SU-DHL-6 (cell line): ENCODE measurements around the gene MSANTD4.
"Not testable (repeated sequence)": the region's sequence is repeated elsewhere in the genome, so short reads cannot be mapped to it uniquely, and the experiment has no call there.

ENCODE experiments used
- H2AFZ ChIP-seq: fragments of 200-600 bp; sonication (generic); 2 replicates; pipeline ENCODE4 v1.6.1; 2014; ENCODE audit warnings: low read depth, mild to moderate bottlenecking, moderate library complexity, mixed read lengths, antibody characterized with exemption, low read length; ENCODE audit not compliant: severe bottlenecking
- H3F3A ChIP-seq: fragments of 200-600 bp; shearing (Covaris generic); 2 replicates; pipeline ENCODE4 v1.6.0; 2016; ENCODE audit warnings: antibody characterized with exemption, mild to moderate bottlenecking; ENCODE audit not compliant: insufficient read depth
- H3K27ac ChIP-seq: fragments of 200-600 bp; sonication (generic); 2 replicates; pipeline ENCODE4 v1.5.1; 2016; ENCODE audit warnings: low read depth, mild to moderate bottlenecking, low read length, moderate library complexity, mixed read lengths
- H3K27me3 ChIP-seq: fragments of 200-600 bp; sonication (generic), shearing (Covaris generic); 2 replicates; pipeline ENCODE4 v1.6.0; 2014; ENCODE audit warnings: mild to moderate bottlenecking, low read length
- H3K36me3 ChIP-seq: fragments of 200-600 bp; sonication (generic); 2 replicates; pipeline ENCODE4 v1.6.1; 2014; ENCODE audit warnings: mild to moderate bottlenecking, low read length, mixed read lengths
- H3K4me2 ChIP-seq: fragments of 300-600, 200-600 bp; shearing (Covaris generic), sonication (generic); 2 replicates; pipeline ENCODE4 v1.6.0; 2014; ENCODE audit warnings: low read length, low read depth, mild to moderate bottlenecking; ENCODE audit not compliant: poor library complexity, severe bottlenecking
- H3K4me3 ChIP-seq: fragments of 200-600 bp; sonication (generic); 2 replicates; pipeline ENCODE4 v1.5.1; 2014; ENCODE audit warnings: antibody characterized with exemption, low read length, mild to moderate bottlenecking, mixed read lengths; ENCODE audit not compliant: insufficient read depth, poor library complexity, severe bottlenecking
- H3K79me2 ChIP-seq: fragments of 200-600 bp; sonication (generic); 2 replicates; pipeline ENCODE4 v1.6.1; 2014; ENCODE audit warnings: mild to moderate bottlenecking, low read length, moderate library complexity; ENCODE audit not compliant: insufficient read depth
- H3K9ac ChIP-seq: fragments of 200-600 bp; sonication (generic); 2 replicates; pipeline ENCODE4 v1.7.0; 2014; ENCODE audit warnings: mild to moderate bottlenecking, low read length
- H3K9me2 ChIP-seq: fragments of 200-600 bp; sonication (generic); replicated peaks from 2 replicates; pipeline ENCODE4 v1.6.1; 2014; ENCODE audit warnings: low read length; ENCODE audit not compliant: insufficient read depth
- H3K9me3 ChIP-seq: fragments of 200-600 bp; sonication (generic); 2 replicates; pipeline ENCODE4 v1.6.1; 2014; ENCODE audit warnings: low read length, mixed read lengths; ENCODE audit not compliant: insufficient read depth
- H4K20me1 ChIP-seq: fragments of 200-600 bp; sonication (generic); 2 replicates; pipeline ENCODE4 v1.6.1; 2014; ENCODE audit warnings: low read depth, mild to moderate bottlenecking, antibody characterized with exemption, low read length, moderate library complexity, mixed read lengths
- EZH2phosphoT487 ChIP-seq: fragments of 200-600 bp; sonication (generic), shearing (Covaris generic); conservative IDR thresholded peaks from 2 replicates; pipeline ENCODE4 v1.6.1; 2018; ENCODE audit warnings: mild to moderate bottlenecking, antibody characterized with exemption, low read length, moderate library complexity, mixed read lengths
- TF ChIP-seq, protein P1 (sequence below): fragments of 200-600 bp; sonication (generic); IDR thresholded peaks from one replicate; pipeline ENCODE4 v1.5.1; 2017; ENCODE audit warnings: antibody characterized with exemption, mild to moderate bottlenecking, low read length, moderate library complexity; ENCODE audit not compliant: insufficient read depth, poor library complexity, severe bottlenecking

Gene MSANTD4

DNA sequence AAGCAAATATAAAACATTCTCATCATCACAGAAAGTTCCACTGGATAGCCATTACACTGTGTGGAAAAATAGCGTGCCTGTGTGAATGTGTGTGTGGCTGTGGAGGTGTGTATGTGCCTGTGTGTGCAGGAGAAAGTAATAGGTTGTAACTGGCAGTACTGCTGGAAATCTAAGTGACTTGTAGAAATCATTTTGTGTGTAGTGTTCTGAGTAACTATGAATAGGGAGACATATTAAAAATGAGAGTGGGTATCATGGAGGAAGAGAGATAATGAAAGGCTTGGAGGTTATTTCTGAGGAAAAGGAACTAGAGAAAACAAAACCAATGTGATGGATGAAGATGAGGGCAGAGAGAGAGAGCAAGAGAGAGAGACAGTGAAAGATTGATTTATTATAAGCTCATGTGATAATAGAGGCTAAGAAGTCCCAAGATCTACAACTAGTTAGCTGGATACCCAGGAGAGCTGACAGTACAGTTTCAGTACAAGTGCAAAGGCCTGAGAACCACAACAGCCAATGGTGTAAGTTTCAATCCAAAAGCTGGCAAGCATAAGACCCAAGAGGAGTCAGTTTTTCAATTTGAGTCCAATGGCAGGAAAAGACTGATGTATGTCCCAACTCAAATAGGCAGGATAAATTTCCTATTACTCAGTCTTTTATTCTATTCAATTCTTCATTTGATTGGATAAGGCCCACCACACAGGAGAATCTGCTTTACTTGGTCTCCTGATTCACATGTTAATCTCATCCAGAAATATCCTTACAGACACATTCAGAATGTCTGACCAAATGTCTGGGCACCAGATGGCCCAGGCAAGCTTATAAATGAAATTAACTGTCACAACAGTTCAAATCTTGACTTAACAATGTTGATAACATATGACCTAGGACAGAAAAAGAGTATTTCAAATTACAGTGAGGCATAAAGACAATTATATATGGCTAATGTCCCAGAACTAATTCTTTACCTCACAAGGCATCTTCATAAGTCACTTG lies 40.2 kb upstream of the MSANTD4 start:
- Histone ChIP-seq H3F3A (no peaks in the 10 kb centered on the region), H3K27ac (no peak overlapping the region), H3K4me2 (no peak overlapping the region), H3K9me3 (no peaks in the 10 kb centered on the region), H2AFZ (no peak overlapping the region), H3K36me3 (no peaks in the 10 kb centered on the region), H3K4me3 (no peak overlapping the region), H3K79me2 (no peaks in the 10 kb centered on the region), H3K27me3 (no peaks in the 10 kb centered on the region), H3K9ac (no peak overlapping the region), H3K9me2 (no peaks in the 10 kb centered on the region), H4K20me1 (0 out of 2 replicates have a peak, but pooled peaks cover 4% of the 10 kb centered on the region)
- no peak for TF ChIP-seq EZH2phosphoT487
- TF ChIP-seq, protein P1, sequence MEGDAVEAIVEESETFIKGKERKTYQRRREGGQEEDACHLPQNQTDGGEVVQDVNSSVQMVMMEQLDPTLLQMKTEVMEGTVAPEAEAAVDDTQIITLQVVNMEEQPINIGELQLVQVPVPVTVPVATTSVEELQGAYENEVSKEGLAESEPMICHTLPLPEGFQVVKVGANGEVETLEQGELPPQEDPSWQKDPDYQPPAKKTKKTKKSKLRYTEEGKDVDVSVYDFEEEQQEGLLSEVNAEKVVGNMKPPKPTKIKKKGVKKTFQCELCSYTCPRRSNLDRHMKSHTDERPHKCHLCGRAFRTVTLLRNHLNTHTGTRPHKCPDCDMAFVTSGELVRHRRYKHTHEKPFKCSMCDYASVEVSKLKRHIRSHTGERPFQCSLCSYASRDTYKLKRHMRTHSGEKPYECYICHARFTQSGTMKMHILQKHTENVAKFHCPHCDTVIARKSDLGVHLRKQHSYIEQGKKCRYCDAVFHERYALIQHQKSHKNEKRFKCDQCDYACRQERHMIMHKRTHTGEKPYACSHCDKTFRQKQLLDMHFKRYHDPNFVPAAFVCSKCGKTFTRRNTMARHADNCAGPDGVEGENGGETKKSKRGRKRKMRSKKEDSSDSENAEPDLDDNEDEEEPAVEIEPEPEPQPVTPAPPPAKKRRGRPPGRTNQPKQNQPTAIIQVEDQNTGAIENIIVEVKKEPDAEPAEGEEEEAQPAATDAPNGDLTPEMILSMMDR, result no peak

DNA sequence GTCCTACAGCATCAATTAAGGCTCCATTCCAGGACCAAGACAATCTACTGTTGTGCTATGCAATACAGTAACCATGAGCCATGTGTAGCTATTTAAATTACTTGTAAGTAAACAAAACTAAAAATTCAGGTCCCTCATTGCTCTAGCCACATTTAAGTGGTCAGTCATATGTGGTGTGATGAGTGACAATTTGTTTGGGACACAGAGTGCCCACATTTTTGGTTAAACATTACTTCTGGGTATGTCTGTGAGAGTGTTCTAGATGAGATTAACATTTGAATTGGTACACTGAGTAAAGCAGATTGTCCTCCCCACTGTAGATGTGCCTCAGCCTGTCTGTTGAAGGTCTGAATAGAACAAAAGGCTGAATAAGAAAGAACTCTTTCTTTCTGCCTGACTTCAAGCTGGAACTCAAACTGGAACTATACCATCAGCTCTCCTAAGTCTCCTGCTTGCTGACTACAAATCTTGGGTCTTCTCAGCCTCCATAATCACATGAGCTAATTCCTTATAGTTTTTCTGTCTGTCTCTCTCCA lies 39.3 kb upstream of the MSANTD4 start:
- no peaks in the 10 kb centered on the region for H3K9me2 ChIP-seq
- H3K79me2 ChIP-seq, result no peaks in the 10 kb centered on the region
- no peak overlapping the region for H3K9ac ChIP-seq
- no peak overlapping the region for H2AFZ ChIP-seq
- H3F3A ChIP-seq, result no peaks in the 10 kb centered on the region
- H3K27me3 ChIP-seq, result no peaks in the 10 kb centered on the region
- no peaks in the 10 kb centered on the region for H3K9me3 ChIP-seq
- no peak overlapping the region for H3K27ac ChIP-seq
- no peak overlapping the region for H3K4me3 ChIP-seq
- TF ChIP-seq, protein P1, result no peak
- TF ChIP-seq EZH2phosphoT487, result no peak
- no peak overlapping the region for H3K4me2 ChIP-seq
- H3K36me3 ChIP-seq, result no peaks in the 10 kb centered on the region
- H4K20me1 ChIP-seq, result 0 out of 2 replicates have a peak, but pooled peaks cover 3% of the 10 kb centered on the region

DNA sequence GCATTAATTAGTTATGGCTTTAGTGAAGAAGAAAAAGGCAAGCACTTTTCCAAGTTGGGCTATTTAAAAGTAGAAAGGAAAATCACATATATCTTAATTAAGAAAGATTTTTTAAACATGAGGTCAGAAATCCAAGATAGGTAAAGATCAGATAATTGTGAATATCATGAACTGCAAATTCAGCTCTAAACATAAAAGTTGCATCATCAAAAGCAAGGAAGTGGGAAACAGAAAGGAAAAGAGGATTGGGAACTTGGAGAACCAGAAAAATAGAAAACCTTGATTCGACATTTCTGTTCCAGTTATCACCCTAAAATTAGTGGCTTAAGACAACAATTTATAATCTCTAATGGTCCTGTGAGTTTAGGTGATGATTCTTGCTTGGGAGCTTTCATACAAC lies 37.6 kb upstream of the MSANTD4 start:
- no peak overlapping the region for H3K4me2 ChIP-seq
- no peaks in the 10 kb centered on the region for H3K79me2 ChIP-seq
- no peaks in the 10 kb centered on the region for H3K27me3 ChIP-seq
- TF ChIP-seq EZH2phosphoT487, result no peak
- TF ChIP-seq, protein P1, result no peak
- H3K4me3 ChIP-seq, result no peak overlapping the region
- H3K36me3 ChIP-seq, result no peaks in the 10 kb centered on the region
- H3K9me3 ChIP-seq, result no peaks in the 10 kb centered on the region
- no peaks in the 10 kb centered on the region for H3F3A ChIP-seq
- H4K20me1 ChIP-seq, result no peaks in the 10 kb centered on the region
- no peak overlapping the region for H3K9ac ChIP-seq
- H3K27ac ChIP-seq, result no peak overlapping the region
- H3K9me2 ChIP-seq, result no peaks in the 10 kb centered on the region
- H2AFZ ChIP-seq, result no peak overlapping the region

DNA sequence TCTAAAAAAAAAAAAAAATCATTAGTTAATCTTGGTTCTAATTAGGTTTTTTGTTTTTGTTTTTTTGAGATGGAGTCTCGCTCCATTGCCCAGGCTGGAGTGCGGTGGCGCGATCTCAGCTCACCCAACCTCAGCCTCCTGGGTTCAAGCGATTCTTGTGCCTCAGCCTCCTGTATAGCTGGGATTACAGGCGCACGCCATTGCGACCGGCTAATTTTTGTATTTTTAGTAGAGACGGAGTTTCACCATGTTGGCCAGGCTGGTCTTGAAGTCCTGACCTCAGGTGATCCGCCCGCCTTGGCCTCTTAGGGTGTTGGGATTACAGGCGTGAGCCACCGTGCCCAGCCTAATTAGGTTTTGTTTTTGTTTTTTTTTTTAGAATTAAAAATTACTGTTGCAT lies 36.3 kb upstream of the MSANTD4 start:
- not testable (repeated sequence) for H4K20me1 ChIP-seq, H3K4me3 ChIP-seq, H2AFZ ChIP-seq, H3F3A ChIP-seq, H3K27me3 ChIP-seq, H3K79me2 ChIP-seq, H3K27ac ChIP-seq, H3K9me2 ChIP-seq, H3K9me3 ChIP-seq, H3K36me3 ChIP-seq, H3K9ac ChIP-seq, H3K4me2 ChIP-seq
